Measurements from ENCODE around the gene FAM107B. TPM values are rescaled to one million over a fixed set of nuclear protein-coding genes. Genes with fewer than 3 reads are reported as not detected.

Gene FAM107B
- total and polyA plus RNA-seq, 2 of the 8 experiments (the other 6 are each of a cell fraction or from before 2014, with no cell fraction given), result 7.5 to 28.1 TPM

GRCh38 chr10:14727465-14727864 is 47.2 kb downstream of the FAM107B start:
- Histone ChIP-seq H3K79me1 (ENCODE audit: low read depth, low read length) (no peaks in the 10 kb centered on the region), H3K36me3 (ENCODE audit: control insufficient read depth in 2 of 4, insufficient read depth in 4 of 4, low read length in 3 of 4) (no peaks in the 10 kb centered on the region), H3K4ac (replicated peaks; ENCODE audit: insufficient read length, low read depth, low read length) (no peak overlapping the region), H3K4me3 (ENCODE audit: extremely low read depth in 1 of 4, insufficient read depth in 2 of 4, low read depth in 3 of 4, low read length in 4 of 4) (no peak overlapping the region), H2BK12ac (ENCODE audit: low read depth, low read length) (no peak overlapping the region), H3K79me2 (ENCODE audit: control insufficient read depth in 1 of 2, insufficient read depth in 2 of 2, low read length in 2 of 2) (no peaks in the 10 kb centered on the region), H3K23ac (ENCODE audit: insufficient read length) (no peak overlapping the region), H3K23me2 (ENCODE audit: low read depth, low read length) (no peaks in the 10 kb centered on the region), H3K4me1 (replicated peaks in 1 of 4; ENCODE audit: control insufficient read depth in 3 of 4, insufficient read depth in 4 of 4, low read length in 3 of 4) (no peaks in the 10 kb centered on the region), H4K5ac (ENCODE audit: insufficient read length, low read depth, low read length) (no peak overlapping the region), H4K8ac (ENCODE audit: extremely low read depth, insufficient read depth, low read length) (no peak overlapping the region), H2BK120ac (replicated peaks; ENCODE audit: low read depth, low read length) (no peak overlapping the region), H4K91ac (replicated peaks; ENCODE audit: insufficient read length, low read length) (no peak overlapping the region), H3K27ac (ENCODE audit: low read depth, low read length) (no peak overlapping the region), H3K9ac (replicated peaks in 1 of 4; ENCODE audit: extremely low read depth in 1 of 4, low read depth in 3 of 4, low read length in 3 of 4) (no peak overlapping the region), H3K4me2 (ENCODE audit: insufficient read depth in 1 of 2, low read depth in 2 of 2, low read length in 2 of 2) (no peak overlapping the region), H2AFZ (ENCODE audit: low read length) (no peak overlapping the region), H3K27me3 (replicated peaks in 1 of 4; ENCODE audit: control insufficient read depth in 3 of 4, extremely low read depth in 1 of 4, insufficient read depth in 3 of 4, low read length in 3 of 4) (no peaks in the 10 kb centered on the region), H2BK20ac (ENCODE audit: low read length) (no peak overlapping the region), H4K20me1 (replicated peaks in 1 of 2; ENCODE audit: control insufficient read depth in 1 of 2, insufficient read depth in 2 of 2, low read length in 2 of 2) (no peaks in the 10 kb centered on the region), H3K18ac (ENCODE audit: extremely low read depth, low read length) (no peak overlapping the region), H2BK5ac (ENCODE audit: low read depth, low read length) (no peak overlapping the region), H3K14ac (ENCODE audit: insufficient read length) (no peak overlapping the region), H3K9me3 (ENCODE audit: insufficient read depth in 2 of 2, low read depth in 1 of 2, low read length in 1 of 2) (no peaks in the 10 kb centered on the region), H3K56ac (replicated peaks; ENCODE audit: insufficient read length, low read depth, low read length) (no peak overlapping the region), H2AK5ac (ENCODE audit: low read depth, low read length) (no peak overlapping the region), H2BK15ac (ENCODE audit: low read length) (no peak overlapping the region)
- POLR2A ChIA-PET (ENCODE audit: partially characterized antibody), result no interaction called here
- FAIRE-seq, result no peak
- WGBS, 2 experiments (ENCODE audit: extremely low coverage in 1 of 2, insufficient coverage in 1 of 2, insufficient read length in 1 of 2, insufficient replicate concordance in 2 of 2, low coverage in 1 of 2, low lambda C conversion rate in 2 of 2, missing lambda C conversion rate in 1 of 2), result 100% methylated on average over 1 of the region's 1 CpG; no CpG with 5 or more reads in 1 of the 2 experiments
- CTCF ChIA-PET (ENCODE audit: partially characterized antibody), result interaction anchor here (1.5 kb wide), 1 partner anchor 180 kb away, joined by 4 read pairs; no protein-coding TSS in a partner anchor
- no peak for DNase-seq (ENCODE audit: low read depth in 1 of 2, low spot score in 2 of 2)
- TF ChIP-seq SIN3A (conservative IDR thresholded peaks at IDR 0.05 in 1 of 2, IDR thresholded peaks at IDR 0.05 in 1 of 2; ENCODE audit: low read depth in 1 of 2, low read length in 2 of 2), result no peak
- no peak for TF ChIP-seq POLR2AphosphoS5 (IDR thresholded peaks at IDR 0.05; ENCODE audit: low read depth, low read length)
- TF ChIP-seq GTF2F1 (IDR thresholded peaks at IDR 0.05; ENCODE audit: borderline replicate concordance, low read depth, low read length), result no peak
- no peak for TF ChIP-seq ATF2 (IDR thresholded peaks at IDR 0.05; ENCODE audit: low read length)
- no peak for TF ChIP-seq CEBPB (IDR thresholded peaks at IDR 0.05; ENCODE audit: low read depth, low read length)
- no peak for TF ChIP-seq RAD21 (IDR thresholded peaks at IDR 0.05 in 1 of 2, conservative IDR thresholded peaks at IDR 0.05 in 1 of 2; ENCODE audit: low read depth in 2 of 2, low read length in 2 of 2)
- no peak for TF ChIP-seq CTCF (IDR thresholded peaks at IDR 0.05; ENCODE audit: control extremely low read depth in 1 of 3, insufficient read depth in 1 of 3, low read depth in 1 of 3, low read length in 3 of 3)
- TF ChIP-seq FOSL1 (IDR thresholded peaks at IDR 0.05; ENCODE audit: insufficient read depth, low read depth, low read length), result no peak

All from H1 (cell line).